A172 (cell line): ENCODE results near the gene BPIFB2. TPM values are rescaled to one million over a fixed set of nuclear protein-coding genes. Genes with fewer than 3 reads are reported as not detected.

Experiments used
- DNase-seq: peaks from one replicate; pipeline ENCODE4 v3.0.0-alpha.2; 2015; ENCODE audit warnings: low spot score
- total RNA-seq: library from RNA; depleted of rRNA; stranded (reverse); fragments of >200 nt; shearing (Covaris generic); gene quantifications from 2 replicates; pipeline ENCODE4 v1.2.3, GENCODE V29; 2014; rRNA removed

The BPIFB2 gene
- total RNA-seq, 1 experiment from 2014 or later: not detected

DNA sequence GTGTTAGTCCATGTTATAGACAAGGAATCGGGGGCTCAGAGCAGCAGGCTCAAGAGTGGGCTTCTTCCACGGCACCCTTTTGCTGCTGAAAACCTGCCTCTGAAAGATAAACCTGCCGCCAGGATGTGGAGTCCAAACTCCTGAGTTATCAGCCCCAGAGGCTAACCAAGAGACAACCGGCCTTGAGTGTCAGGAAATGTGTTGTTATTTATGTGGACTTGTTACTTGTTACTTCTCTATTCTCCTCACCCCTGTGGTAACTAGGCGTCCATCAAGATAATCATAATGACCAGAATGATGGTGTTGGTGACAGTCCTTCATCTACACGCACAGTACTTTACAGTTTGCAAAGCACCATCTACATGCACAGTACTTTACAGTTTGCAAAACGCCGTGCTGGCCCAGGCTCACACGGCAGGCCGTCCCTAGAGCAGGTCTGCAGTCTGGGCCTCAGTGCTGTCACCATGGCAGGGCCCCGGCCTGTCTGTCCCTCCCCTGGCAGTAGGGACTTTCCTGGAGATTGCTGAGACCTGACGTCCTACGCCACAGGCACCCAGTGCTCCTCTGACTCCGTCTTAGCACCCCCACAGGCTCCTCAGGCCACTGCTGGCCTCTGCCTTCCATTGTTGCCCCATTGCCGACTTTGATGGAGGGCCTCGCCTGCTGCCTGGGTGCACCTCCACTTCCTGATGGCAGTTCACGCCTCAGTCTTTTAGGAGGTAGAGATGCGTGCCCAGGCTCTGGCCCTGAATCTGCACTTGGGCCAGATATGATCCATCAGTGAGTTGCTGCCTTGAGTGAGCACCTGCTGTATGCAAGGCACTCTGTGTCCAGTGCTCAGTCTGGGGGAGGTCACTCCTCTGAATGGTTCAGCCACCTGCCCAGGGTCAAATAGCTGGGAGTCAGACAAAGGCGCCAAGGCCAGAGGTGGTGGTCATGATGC lies 62.9 kb downstream of the BPIFB2 start:
- no peak for DNase-seq

DNA sequence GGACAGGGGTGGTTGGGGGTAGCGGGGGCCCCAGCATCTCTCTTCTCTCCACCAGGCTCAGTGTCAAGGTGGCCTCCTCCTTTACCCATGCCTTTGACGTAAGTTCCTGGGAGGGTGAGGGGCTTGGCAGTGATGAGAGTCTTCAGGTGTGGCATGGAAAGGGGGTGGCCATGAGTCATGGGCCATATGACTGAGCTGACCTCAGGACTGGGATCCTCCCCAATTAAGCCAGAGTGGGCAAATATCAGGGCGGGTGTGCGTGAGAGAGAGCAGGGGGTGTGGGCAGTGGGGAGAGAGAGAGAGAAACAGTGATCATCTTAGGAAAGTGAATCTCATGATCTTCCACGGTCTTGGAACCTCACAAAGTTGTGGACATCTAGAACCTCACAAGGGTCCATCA lies 63.7 kb downstream of the BPIFB2 start:
- DNase-seq: peak; percentile 19

DNA sequence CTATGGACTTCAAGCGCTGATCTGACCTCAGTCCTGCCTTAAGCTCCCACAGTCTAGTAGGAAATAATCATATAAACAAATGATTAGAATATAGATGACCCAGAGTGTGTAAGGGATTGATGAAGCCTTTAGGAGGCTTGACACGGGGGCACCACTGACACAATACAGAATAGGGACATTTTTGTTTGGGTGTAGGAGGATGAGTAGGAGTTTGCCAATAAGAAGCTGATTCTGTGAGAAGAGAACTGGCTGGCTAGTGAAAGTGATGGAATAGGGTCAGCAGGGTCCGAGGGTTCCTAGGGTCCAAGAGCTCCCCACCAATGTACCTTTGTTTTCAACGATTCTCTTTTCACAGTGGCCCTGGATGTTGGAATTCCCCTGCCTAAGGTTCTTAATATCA lies 64.9 kb downstream of the BPIFB2 start:
- DNase-seq: no peak

DNA sequence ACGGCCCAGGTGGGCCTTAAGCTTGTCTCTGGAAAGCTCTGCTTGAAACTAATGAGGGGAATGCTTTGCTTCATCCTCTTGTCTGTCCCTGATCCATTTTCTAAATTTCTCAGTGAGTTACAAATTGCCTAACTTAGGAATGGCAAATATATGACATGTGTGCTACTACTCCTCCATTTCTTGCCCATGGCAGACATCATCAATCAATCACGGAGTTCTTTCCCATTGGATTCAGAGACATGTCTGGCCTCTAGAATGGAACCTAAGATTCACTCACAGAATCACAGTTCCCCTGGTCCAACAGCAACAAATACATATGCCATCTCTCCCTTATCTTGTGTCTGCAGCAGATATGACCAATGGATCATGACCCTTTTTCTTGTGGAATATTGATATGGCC lies 65.3 kb downstream of the BPIFB2 start:
- DNase-seq: no peak

Other genes with a start within 250 kb of the BPIFB2 start
- gene DNMT3B, start 245.3 kb upstream of the BPIFB2 start, total RNA-seq: 4.5 and 6.2 TPM in 2 replicates
- 227 and 239 TPM in 2 replicates for gene MAPRE1, start 187.8 kb upstream of the BPIFB2 start, total RNA-seq
- gene EFCAB8, start 148.8 kb upstream of the BPIFB2 start, total RNA-seq: not detected in 2 replicates
- gene SUN5, start 3.3 kb upstream of the BPIFB2 start, total RNA-seq: not detected in 2 replicates
- gene BPIFB6, start 23.9 kb downstream of the BPIFB2 start, total RNA-seq: not detected in 2 replicates
- not detected in 2 replicates for gene BPIFB3, start 46.2 kb downstream of the BPIFB2 start, total RNA-seq
- not detected in 2 replicates for gene BPIFB4, start 71.9 kb downstream of the BPIFB2 start, total RNA-seq
- gene BPIFA2, start 160.5 kb downstream of the BPIFB2 start, total RNA-seq: not detected in 2 replicates
- not detected in 2 replicates for gene BPIFA3, start 209.6 kb downstream of the BPIFB2 start, total RNA-seq
- gene BPIFA1, start 228.3 kb downstream of the BPIFB2 start, total RNA-seq: not detected in 2 replicates